RCC 7860 (cell line): ENCODE data around the gene RNF43.

Experiments used
- DNase-seq: peaks from one replicate; pipeline ENCODE4 v3.0.0-alpha.2; 2015; ENCODE audit warnings: low spot score
- FAIRE-seq: peaks from 2 replicates; lab custom pipeline; 2012; peaks lifted over from hg19 to GRCh38; lab: Jason Lieb, UNC

The RNF43 gene

DNA sequence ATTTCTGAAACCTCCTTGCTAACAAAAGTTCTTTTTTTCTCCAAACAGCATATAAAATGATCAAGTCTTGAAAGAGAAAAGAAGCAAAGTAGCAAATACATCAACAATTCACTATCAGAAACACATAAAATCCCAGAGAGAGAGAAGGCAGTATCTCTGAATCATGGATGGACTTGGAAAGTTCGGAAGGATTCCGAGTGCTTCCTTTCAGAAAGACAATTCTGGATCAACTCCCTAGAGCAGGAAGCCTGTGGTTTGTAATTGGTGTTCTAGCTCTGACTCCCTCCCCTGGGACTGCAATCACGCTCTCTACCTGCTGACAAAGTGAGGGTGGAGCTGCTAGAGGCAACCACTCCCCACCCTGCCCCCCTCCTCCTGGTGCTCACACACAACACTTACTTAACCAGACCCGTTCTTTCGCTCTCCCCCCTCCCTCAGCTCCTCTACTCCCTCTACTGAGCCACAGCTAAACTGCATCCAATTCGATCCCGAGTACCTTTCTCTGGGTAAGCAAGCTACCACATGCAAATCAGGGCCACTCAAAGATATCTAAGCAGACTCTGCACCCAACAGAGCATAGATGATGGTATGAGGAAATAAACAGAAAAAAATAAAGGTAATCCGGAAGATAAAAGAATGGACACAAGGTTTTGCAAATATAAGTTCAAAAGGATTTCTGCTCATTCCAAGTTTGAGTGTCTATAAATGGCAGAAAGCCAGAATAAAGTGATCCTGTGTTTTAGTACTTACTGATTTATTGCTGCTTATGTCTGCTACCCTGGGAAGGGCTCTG lies at the start of gene RNF43:
RNF43 (minus strand) TSS at position 235 of the 793 bp plus-strand sequence. CDS start 1,957 bp downstream, outside the sequence.
- DNase-seq (peak; percentile 64), FAIRE-seq (peak; percentile 24)

- FAIRE-seq (no peak), DNase-seq (no peak)
These were observed 38.2 kb upstream of the RNF43 start for GRCh38 chr17:58455491-58455890.

DNA sequence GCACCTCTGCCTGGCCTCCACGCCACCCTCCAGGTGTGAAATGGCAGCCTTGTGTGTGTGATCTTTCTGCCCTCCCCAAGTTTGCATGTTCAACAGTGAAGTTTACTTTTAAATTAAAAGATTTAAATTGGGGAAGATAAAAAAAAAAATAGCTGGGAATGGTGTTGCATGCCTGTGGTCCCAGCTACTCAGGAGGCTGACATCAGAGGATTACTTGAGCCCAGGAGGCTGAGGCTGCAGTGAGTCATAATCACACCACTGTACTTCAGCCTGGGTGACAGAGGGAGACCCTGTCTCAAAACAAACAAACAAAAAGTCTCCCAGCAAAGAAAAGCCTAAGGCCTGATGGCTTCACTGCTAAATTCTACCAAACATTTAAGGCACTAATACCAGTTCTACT lies 35.4 kb upstream of the RNF43 start:
- DNase-seq (no peak), FAIRE-seq (no peak)

DNA sequence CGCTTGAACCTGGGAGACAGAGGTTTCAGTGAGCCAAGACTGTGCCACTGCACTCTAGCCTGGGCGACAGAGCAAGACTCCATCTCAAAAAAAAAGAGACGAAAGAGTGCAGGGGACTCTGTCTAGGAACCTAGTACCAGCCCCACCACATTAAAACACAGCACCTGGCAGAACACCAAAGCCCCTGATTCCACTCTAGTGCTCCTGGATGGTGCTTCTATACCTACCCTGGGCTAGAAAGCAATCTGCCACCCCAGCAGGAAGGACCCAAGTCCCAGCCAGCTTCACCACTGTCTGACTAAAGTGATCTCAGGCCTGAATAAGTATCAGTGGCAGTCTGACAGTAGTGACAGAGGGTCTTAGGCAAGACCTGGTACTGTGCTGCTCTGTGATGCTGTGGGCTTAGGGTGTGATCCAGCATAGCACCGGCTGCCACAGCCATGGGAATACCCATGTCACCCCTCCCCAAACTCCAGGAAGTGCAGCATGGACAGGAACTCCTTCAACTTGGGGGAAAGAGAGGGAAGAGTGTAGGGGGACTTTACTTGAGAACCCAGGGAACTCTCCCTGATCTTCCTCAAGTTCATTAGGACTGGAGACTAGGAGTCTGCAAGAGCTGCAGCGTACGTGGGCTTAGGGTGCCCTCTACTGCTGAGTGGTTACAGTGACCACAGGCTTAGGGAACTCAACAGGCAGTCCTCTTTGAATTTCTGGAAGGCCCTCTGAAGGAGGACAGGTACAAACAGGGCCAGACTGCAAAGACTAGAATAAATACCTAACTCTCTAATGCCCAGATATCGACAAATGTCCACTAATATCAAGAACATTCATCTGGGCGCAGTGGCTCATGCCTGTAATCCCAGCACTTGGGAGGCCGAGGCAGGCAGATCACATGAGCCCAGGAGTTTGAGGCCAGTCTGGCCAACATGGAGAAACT lies 30.0 kb upstream of the RNF43 start:
- no peak for FAIRE-seq
- peak; percentile 52 for DNase-seq

DNA sequence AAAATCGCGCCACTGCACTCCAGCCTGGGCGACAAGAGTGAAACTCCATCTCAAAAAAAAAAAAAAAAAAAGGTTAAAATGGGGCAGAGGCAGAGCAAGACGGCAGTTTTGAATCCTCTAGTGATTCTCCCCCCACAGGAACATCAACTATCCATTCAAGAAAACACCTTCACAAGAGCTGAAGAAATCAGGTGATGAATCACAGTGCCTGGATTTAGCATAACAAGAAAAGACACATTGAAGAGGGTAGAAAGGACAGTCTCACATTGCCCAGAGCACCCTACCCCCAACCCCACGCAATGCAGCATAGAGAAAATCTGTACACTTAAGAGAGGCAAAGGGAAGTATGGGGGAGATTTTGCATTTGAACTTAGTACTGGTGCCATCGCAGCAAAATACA lies 28.8 kb upstream of the RNF43 start:
- FAIRE-seq (no peak), DNase-seq (no peak)

- no peak for FAIRE-seq
- no peak for DNase-seq
These were observed 19.5 kb upstream of the RNF43 start for GRCh38 chr17:58436805-58437239.

- DNase-seq (no peak), FAIRE-seq (no peak)
These were observed 18.9 kb upstream of the RNF43 start for GRCh38 chr17:58436245-58436644.

GRCh38 chr17:58432806-58433573 lies 15.7 kb upstream of the RNF43 start:
- no peak for FAIRE-seq
- DNase-seq: no peak

- DNase-seq (no peak), FAIRE-seq (no peak)
These were observed 10.5 kb upstream of the RNF43 start for GRCh38 chr17:58427807-58428206.

- FAIRE-seq (no peak), DNase-seq (no peak)
These were observed 4.4 kb upstream of the RNF43 start for GRCh38 chr17:58421711-58422110.

- FAIRE-seq: no peak
- no peak for DNase-seq
These were observed 3.5 kb upstream of the RNF43 start for GRCh38 chr17:58420827-58421226.

DNA sequence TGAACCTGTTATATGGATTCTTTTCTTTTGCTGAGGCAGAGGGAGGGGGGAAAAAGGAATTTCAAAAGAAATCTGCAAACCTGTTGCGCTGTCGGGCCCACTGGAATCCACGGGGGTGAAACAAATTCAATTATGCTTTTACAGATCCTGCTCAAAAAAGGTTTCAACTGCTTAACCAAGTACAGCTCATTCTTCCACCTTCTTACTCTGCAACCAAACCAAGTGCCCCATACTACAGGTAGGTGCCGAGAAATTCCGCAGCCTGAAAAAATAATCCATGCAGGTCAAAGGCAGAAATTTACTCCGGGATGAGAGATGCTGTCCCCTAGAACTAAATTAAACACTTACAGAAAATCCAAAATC lies 416 bp downstream of the RNF43 start:
- FAIRE-seq: no peak
- no peak for DNase-seq

GRCh38 chr17:58416396-58416795 lies 938 bp downstream of the RNF43 start:
- DNase-seq (no peak), FAIRE-seq (no peak)

DNA sequence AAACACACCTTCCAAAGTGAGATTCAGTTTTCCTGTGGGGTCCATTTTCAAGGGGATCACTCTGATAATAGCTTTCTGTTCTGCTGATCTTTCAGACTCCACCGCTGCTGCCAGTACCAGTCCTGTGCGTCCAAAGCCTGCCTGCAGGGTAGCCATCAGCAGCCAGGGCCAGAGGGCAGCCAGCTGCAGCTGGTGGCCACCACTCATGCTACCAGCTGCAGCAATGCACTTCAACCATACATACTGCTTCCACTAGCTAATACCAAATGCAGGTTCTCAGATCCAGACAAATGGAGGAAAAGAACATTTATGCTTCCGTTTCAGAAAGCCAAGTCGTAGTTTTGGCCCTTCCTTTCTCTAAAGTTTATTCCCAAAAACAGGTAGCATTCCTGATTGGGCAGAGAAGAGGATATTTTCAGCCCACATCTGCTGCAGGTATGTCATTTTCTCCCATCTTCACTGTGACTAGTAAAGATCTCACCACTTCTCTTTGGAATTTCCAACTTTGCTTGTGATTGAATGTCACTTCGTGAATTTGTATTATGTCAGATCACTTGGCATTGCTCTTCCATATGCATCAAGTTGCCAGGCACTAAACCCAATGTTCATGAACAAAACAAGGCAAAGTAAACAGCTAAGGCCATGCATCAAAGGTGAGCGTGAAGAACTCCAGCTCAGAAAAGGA lies 1.8 kb downstream of the RNF43 start:
- DNase-seq: no peak
- no peak for FAIRE-seq

DNA sequence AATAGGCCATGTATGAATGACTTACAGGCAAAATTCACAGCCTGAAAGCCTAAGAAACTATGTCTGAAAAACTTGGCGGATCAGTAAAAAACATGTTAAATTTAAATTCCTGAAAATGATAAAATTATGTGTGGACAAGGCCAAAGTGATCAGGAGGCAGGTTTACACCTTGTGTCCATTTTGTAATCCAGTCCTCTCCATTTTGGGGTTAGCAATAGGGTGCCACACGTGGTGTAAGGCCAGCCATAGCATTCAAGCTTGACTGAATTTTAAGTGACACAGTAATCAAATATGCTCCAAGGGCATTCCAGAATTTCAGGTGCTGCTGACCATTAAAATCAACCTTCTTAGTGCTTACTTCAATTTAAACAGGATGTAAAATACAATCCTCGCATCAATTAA lies 2.7 kb downstream of the RNF43 start:
- no peak for DNase-seq
- FAIRE-seq: no peak

GRCh38 chr17:58413684-58414083 lies 3.6 kb downstream of the RNF43 start:
- FAIRE-seq: no peak
- DNase-seq: no peak

DNA sequence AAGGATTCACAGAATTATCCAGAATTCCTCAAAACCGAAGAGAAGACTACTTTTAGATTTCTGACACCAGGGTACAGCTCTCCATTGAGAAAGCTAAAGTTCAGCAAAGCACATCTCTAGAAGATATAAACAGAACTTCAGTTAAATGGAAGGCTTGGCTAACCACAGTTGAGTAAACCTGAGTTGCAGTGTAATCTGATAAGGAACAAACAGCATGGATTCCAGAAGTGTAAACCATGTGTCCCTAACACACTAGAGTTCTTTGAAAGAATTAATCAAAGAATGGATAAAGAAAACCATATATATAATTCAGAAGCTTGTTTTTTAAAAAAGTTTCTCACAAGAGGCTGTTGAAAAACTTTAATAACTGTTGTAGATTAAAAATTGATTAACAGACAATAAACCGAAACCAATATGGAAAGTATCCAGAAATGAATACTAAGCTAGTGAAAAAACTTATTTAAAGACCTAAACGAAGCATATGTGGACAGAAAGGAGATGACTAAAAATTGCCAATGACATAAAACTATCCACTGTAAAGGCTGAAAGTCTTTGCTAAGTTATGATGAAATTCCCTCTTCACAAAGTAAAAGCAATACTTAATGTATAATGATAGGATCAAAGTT lies 4.3 kb downstream of the RNF43 start:
- FAIRE-seq (no peak), DNase-seq (no peak)

- DNase-seq (no peak), FAIRE-seq (no peak)
These were observed 5.2 kb downstream of the RNF43 start for GRCh38 chr17:58412064-58412703.

GRCh38 chr17:58411408-58411894 lies 5.9 kb downstream of the RNF43 start:
- no peak for DNase-seq
- no peak for FAIRE-seq
